Neuron (in vitro differentiated cells): ENCODE data around the gene WDR26.
A peak's percentile ranks its signal among the peaks of the same experiment; 100 is the strongest.

ENCODE experiments used
- H2AFZ ChIP-seq: one replicate; pipeline ENCODE4 v1.6.1; 2013; ENCODE audit warnings: low read depth, mild to moderate bottlenecking, inconsistent platforms, low read length, moderate library complexity
- H3K27me3 ChIP-seq: one replicate; pipeline ENCODE4 v1.6.1; 2013; ENCODE audit warnings: low read length; ENCODE audit not compliant: insufficient read depth
- H3K36me3 ChIP-seq: one replicate; pipeline ENCODE4 v1.6.1; 2013; ENCODE audit warnings: low read length; ENCODE audit not compliant: insufficient read depth
- H3K4me1 ChIP-seq: one replicate; pipeline ENCODE4 v1.6.1; 2013; ENCODE audit warnings: low read length; ENCODE audit not compliant: insufficient read depth
- H3K4me3 ChIP-seq: 2 replicates; pipeline ENCODE4 v1.5.1; 2013; ENCODE audit warnings: mild to moderate bottlenecking, low read length, moderate library complexity
- H3K9me3 ChIP-seq: one replicate; pipeline ENCODE4 v1.6.1; 2013; ENCODE audit warnings: low read length

WDR26 gene

DNA sequence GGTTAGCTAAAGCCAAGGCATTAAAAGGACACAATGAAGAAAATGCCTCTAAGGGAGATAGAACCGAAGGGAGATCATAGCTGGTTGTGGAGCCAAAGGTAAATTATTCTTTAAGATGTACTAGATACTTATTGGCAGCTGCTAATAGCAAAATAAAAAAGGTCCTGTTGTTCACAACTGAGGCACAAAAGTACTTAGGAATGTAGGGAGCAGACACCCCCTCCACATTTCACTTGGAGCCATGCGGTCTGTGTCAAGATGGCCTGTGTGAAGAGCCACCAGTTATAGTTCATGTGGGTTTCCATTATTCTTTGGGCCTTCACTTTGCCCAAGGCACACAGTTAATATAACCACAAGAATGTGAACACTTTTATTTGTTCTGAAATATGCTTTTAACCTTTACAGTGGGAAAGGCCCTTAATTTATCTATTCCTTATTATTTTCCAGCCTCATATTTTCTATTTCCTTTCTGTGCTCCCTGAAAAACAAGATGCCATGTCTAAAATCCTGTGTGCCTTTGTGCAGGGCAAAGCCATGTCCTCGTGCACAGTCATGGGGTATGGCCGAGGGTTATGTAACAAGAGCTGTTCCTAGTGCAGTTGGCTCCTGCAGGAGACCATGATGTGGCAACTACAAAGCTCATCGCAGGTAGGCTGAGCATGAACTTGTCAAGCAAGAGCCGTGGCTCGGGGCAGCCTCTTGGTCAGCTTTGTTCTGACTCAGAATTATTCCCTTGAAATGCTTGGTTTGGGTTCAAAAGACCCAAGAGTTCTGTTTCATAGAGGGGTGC lies 16.2 kb upstream of the WDR26 start:
- no peaks in the 10 kb centered on the region for H3K36me3 ChIP-seq
- H3K9me3 ChIP-seq, result no peaks in the 10 kb centered on the region
- no peaks in the 10 kb centered on the region for H3K27me3 ChIP-seq
- H2AFZ ChIP-seq, result no peak overlapping the region
- no peak overlapping the region for H3K4me3 ChIP-seq
- H3K4me1 ChIP-seq, result peaks cover 4% of the 10 kb centered on the region

DNA sequence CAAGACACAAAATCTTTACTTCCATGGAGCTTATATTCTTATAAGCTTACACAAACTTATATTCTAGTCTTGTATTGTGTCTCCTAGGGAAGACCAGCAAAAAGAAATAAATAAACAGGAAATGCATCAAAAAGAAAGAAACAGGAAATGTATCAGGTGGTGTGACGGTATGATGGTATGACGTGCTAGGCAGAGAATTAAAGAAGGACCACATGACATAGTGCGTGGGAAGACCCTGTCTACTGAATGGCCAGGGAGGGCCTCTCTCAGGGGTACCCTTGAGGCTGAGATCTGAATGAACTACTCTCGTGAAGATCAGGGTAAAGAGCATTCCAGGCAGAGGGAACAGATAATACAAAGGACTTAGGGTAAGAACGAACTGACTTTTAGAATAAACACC lies 15.6 kb upstream of the WDR26 start:
- H3K4me1 ChIP-seq, result no peaks in the 10 kb centered on the region
- H3K36me3 ChIP-seq, result no peaks in the 10 kb centered on the region
- H3K4me3 ChIP-seq, result no peak overlapping the region
- no peaks in the 10 kb centered on the region for H3K9me3 ChIP-seq
- no peaks in the 10 kb centered on the region for H3K27me3 ChIP-seq
- H2AFZ ChIP-seq, result no peak overlapping the region

DNA sequence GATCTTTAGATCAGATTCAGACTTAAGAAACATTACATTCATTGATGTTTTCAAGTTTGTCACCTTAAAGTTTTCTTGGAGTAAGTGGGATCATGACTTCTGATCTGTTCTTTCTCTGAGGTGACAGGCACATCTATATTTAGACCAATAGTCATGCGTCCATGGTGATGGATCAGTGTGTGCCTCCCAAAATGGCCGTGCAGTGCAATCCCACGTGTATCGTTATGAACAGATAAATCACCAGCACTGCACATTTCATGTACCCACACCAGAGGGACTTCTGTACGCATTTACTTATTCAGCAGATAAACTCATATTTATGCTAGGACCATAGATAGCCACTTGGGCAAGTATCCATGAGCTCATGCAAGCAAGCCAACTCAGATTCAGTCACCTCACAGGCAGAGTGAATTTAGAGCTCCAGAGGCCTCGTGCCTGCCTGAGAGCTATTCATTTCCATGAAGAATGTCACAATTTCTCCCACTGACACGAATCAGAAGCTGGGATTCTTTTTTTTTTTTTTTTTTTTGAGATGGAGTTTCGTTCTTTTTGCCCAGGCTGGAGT lies 13.9 kb upstream of the WDR26 start:
- no peaks in the 10 kb centered on the region for H3K27me3 ChIP-seq
- no peak overlapping the region for H3K4me3 ChIP-seq
- H2AFZ ChIP-seq, result no peak overlapping the region
- no peaks in the 10 kb centered on the region for H3K9me3 ChIP-seq
- no peaks in the 10 kb centered on the region for H3K36me3 ChIP-seq
- H3K4me1 ChIP-seq, result no peaks in the 10 kb centered on the region

DNA sequence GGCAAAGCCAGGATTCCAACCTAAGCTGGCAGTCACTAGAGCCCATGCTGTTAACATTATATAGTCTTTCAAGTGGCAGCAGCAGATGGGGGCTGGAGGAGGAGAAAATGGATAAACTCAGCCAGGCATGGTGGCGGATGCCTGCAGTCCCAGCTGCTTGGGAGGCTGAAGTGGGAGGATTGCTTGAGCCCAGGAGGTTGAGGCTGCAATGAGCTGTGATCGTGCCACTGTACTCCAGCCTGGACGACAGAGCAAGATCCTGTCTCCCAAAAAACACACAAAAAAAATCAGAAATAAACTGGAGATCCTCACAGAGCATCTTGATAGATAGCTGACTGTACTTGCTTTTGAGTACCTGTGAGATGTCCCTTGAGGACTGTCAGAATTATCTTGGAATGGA lies 13.4 kb upstream of the WDR26 start:
- no peaks in the 10 kb centered on the region for H3K9me3 ChIP-seq

DNA sequence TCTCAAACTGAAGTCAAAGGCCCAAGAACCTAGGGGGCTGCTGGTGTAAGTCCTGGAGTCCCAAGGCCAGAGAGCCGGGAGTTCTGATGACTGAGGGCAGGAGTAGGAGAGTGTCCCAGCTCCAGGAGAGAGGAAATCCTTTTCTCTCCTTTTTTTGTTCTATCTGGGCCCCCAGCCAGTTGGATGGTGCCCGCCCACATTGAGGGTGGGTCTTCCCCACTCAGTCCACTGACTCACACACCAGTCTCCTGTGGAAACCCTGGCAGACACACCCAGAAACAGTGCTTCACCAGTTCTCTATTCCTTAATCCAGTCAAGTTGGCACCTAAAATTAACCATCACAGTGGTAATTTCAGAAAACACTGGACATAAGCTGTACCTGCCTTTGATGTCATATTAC lies 12.7 kb upstream of the WDR26 start:
- Histone ChIP-seq H3K9me3 (no peaks in the 10 kb centered on the region), H3K36me3 (no peaks in the 10 kb centered on the region), H3K27me3 (no peaks in the 10 kb centered on the region), H3K4me1 (no peaks in the 10 kb centered on the region), H2AFZ (no peak overlapping the region), H3K4me3 (no peak overlapping the region)

More for the DNA sequence above, 13.4 kb upstream of the WDR26 start:
- Histone ChIP-seq H3K27me3 (no peaks in the 10 kb centered on the region), H3K4me1 (no peaks in the 10 kb centered on the region), H3K4me3 (no peak overlapping the region), H2AFZ (no peak overlapping the region), H3K36me3 (no peaks in the 10 kb centered on the region)

DNA sequence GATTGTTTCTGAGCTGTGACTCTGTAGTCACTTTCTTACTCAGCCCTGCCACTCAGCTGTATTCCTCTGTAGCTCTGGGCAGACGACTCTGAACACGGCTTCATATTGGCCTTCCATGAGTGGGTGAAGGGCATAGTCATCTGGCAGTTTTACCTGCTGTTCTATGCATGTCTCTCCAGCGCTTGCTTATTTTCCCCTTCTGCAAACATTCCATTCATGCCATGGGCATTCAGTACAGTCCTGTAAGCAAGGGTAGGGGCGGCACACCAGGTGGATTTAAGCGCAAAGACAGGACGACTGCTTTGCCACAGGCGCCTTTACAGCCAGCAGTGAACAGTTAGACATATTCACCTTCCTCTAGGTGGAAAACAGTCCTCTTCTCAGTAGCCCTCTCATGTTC lies 4.4 kb upstream of the WDR26 start:
- peaks cover 10% of the 10 kb centered on the region for H3K36me3 ChIP-seq
- H3K27me3 ChIP-seq, result no peaks in the 10 kb centered on the region
- H2AFZ ChIP-seq, result no peak overlapping the region
- H3K9me3 ChIP-seq, result no peaks in the 10 kb centered on the region
- H3K4me3 ChIP-seq, result no peak overlapping the region
- H3K4me1 ChIP-seq, result peaks cover 12% of the 10 kb centered on the region

DNA sequence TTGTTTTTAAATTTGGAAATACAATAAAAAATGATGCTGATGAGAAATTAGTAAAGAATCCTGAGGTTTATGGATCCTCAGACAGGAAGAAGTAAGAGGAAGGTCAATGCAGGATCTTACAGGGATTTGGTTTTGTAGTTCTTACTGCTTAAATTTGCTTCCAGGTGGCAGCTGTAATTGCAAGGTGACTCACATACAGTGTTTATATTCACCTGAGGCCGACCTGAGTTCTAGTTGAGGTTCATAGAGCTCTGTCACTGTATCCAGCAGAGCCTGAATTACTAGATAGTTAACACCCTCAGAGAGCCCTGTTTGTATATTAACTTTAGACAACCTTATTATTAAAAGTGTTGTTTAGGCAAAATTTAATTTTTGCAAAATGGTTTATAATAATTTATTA lies 1.4 kb upstream of the WDR26 start:
- Histone ChIP-seq H3K9me3 (no peaks in the 10 kb centered on the region), H3K36me3 (peaks cover 10% of the 10 kb centered on the region), H2AFZ (no peak overlapping the region), H3K4me1 (peaks cover 33% of the 10 kb centered on the region), H3K27me3 (no peaks in the 10 kb centered on the region), H3K4me3 (peak overlapping the region; percentile 71)

DNA sequence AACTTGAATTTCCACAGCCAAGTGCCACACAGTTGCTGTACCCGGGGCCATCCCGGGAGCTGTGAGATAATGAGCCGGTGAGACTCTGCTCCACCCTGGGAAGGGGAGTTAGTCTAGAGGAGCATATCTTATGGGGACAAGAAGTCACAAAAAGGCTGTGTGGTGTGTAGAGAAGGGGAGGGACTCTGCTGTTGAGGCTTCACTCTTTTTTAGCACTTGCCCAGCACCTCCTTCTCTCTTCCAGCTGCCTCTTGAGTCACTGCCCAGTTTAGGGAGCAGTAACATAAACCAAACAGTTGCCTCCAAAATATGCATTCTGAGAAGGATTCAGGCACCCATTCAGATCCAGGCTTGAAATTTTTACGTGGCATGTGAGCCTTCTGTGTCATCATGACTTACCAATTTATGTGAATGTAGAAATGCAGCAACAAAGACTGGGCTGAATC lies 744 bp upstream of the WDR26 start:
- Histone ChIP-seq H3K4me3 (peak overlapping the region; percentile 71), H3K4me1 (peaks cover 39% of the 10 kb centered on the region), H2AFZ (peak overlapping the region; percentile 95), H3K27me3 (no peaks in the 10 kb centered on the region), H3K9me3 (no peaks in the 10 kb centered on the region), H3K36me3 (peaks cover 14% of the 10 kb centered on the region)

DNA sequence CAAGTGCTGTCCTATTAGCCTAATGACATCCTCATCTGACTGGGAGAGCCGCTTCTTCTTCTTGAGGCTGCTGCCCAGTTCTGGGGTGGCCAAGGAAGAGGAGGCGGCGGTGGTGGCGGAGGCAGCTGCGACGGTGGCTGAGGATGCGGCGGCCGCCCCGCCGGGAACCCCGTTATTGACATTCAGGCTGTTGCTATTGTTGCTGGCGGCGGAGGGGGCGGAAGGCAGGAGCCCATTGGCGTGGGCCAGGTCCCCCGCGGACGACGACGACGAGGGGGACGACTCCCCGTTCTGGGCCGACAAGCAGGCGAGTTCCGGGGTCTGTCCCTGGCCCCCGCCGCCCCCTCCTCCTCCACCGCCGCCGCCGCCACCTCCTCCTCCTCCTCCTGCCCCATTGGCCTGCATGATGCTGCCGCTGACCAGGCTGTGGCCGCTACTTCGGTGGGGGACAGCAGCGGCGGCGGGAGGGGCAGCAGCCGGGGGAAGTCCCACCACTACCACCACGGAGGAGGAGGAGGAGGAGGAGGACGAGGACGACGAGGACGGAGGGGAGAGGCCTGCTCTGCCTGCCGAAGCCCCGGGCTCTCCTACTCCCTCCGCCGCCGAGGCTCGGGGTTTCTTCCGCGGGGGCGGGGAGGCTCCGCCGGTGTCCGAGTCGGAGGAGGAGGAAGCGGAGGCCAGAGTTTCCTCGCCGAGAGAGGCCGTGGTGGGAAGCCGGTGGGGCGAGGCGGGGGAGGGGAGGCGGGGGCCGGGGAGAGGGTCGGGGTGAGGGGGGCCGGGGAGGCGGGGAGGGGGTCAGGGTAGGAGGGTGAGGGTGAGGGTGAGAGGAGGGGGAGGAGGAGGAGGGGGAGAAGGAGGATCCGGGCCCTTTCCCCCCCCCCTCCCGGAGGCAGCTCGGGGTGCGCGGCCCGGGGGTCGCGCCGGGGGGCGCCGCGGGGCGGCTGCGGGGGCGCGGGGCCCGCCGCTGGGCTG lies 610 bp downstream of the WDR26 start:
- H3K9me3 ChIP-seq, result no peaks in the 10 kb centered on the region
- H3K36me3 ChIP-seq, result peaks cover 20% of the 10 kb centered on the region
- peaks cover 44% of the 10 kb centered on the region for H3K4me1 ChIP-seq
- no peak overlapping the region for H2AFZ ChIP-seq
- H3K4me3 ChIP-seq, result peak overlapping the region; percentile 71
- H3K27me3 ChIP-seq, result no peaks in the 10 kb centered on the region

DNA sequence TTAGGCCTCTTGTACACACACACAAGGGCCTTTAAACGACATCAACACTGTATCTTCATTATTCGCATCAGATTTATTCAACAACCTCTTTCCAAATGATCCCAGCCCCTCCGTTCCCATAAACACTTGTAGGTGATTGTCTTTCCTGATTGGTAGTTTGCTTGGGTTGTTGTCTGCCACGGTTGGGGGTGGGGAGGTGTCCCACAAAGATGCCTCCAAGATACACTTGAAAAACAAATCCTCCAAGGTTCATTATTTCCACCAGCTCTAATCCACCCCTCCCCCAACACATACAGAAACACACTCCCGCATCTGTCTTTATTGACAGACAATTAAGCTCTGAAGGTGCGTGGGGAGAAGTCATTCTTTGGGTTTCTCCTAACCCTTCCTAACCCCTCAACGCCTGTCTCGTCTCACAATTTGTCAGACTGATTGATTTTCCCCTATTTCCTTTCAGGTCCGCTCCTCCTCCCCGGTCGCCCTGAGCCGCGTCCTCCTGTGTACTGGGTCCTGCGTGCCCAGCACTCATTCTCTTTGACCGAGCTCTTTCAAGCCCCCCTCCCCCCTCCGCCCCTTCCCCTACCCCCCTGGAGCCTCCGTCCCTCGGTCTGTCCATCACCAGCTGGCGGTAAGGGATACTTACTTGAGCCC lies 1.4 kb downstream of the WDR26 start:
- Histone ChIP-seq H3K36me3 (peaks cover 25% of the 10 kb centered on the region), H3K27me3 (no peaks in the 10 kb centered on the region), H3K4me1 (peaks cover 44% of the 10 kb centered on the region), H2AFZ (no peak overlapping the region), H3K9me3 (no peaks in the 10 kb centered on the region), H3K4me3 (peak overlapping the region; percentile 71)

DNA sequence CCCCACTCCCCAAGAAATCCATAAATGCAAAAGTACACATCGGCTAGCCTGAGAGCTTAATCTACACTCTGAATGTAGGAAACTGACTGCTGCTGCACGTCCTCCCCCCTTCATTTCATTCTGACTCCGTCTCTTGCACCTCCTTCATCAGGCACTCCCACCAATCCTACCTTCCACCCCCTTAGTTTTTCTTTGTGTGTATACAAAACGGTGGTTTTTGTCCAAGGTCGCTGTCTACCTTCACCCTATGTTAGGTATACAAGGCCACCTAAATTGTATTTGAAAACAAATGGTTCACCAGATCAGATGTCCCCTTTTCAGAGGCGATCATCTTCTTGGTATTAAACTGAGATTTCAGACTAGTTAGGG lies 1.9 kb downstream of the WDR26 start:
- H3K27me3 ChIP-seq, result no peaks in the 10 kb centered on the region
- H3K4me3 ChIP-seq, result peak overlapping the region; percentile 71
- peaks cover 30% of the 10 kb centered on the region for H3K36me3 ChIP-seq
- no peak overlapping the region for H2AFZ ChIP-seq
- H3K9me3 ChIP-seq, result no peaks in the 10 kb centered on the region
- peaks cover 44% of the 10 kb centered on the region for H3K4me1 ChIP-seq

DNA sequence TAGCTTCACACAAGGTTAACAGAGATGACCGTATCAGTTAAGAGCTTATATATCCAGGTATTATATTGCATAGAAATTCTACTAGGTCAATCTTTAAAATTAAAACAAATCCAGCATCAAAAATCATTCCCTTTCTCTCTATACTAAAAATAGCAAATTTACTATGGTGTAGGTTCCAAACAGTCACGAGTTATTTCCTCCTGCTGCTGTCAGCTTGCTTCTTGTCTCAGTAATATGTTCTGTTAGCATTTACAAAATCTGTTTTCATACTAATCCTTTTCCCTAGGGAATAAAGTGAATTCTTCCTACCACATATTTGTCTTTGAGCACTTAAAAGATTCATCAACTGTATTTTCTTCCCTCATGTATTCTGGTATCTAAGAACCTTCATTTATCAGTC lies 2.5 kb downstream of the WDR26 start:
- H3K36me3 ChIP-seq, result peaks cover 34% of the 10 kb centered on the region
- no peaks in the 10 kb centered on the region for H3K9me3 ChIP-seq
- no peak overlapping the region for H2AFZ ChIP-seq
- peaks cover 44% of the 10 kb centered on the region for H3K4me1 ChIP-seq
- H3K4me3 ChIP-seq, result peak overlapping the region; percentile 71
- H3K27me3 ChIP-seq, result no peaks in the 10 kb centered on the region
